Amygdala (tissue), 56 donors: ENCODE data around the gene AGFG2.
"Not testable (repeated sequence)": the region's sequence is repeated elsewhere in the genome, so short reads cannot be mapped to it uniquely, and the experiment has no call there.

Experiments
- DNase-seq, 56 donors: peaks; one replicate each; lab custom pipeline; 2025; lab: John Stamatoyannopoulos, UW

AGFG2 gene

GRCh38 chr7:100538654-100539435 lies at the start of gene AGFG2:
AGFG2 (plus strand) TSS chr7:100539203; CDS start chr7:100539347, 144 bp downstream.
- DNase-seq = peak; percentile 69 to 100 (median 100)

- DNase-seq = peak in 54 of 56 donors; percentile 32 to 97 (median 87)
Measured at GRCh38 chr7:100489824-100490223, 49.2 kb upstream of the AGFG2 start.

GRCh38 chr7:100490483-100491191 lies 48.4 kb upstream of the AGFG2 start:
- no peak for DNase-seq

GRCh38 chr7:100491192-100491578 lies 47.8 kb upstream of the AGFG2 start:
- DNase-seq = no peak

GRCh38 chr7:100492738-100493475 lies 46.1 kb upstream of the AGFG2 start:
- DNase-seq = no peak

GRCh38 chr7:100493476-100494264 lies 45.3 kb upstream of the AGFG2 start:
- DNase-seq = peak in 37 of 56 donors; percentile 17 to 76 (median 47)

- no peak for DNase-seq
Measured at GRCh38 chr7:100496509-100496908, 42.5 kb upstream of the AGFG2 start.

GRCh38 chr7:100500743-100501142 lies 38.3 kb upstream of the AGFG2 start:
- not testable (repeated sequence) for DNase-seq

GRCh38 chr7:100504031-100504430 lies 35.0 kb upstream of the AGFG2 start:
- DNase-seq = not testable (repeated sequence)

- DNase-seq = no peak
Measured at GRCh38 chr7:100504887-100505611, 34.0 kb upstream of the AGFG2 start.

- DNase-seq = no peak
Measured at GRCh38 chr7:100506356-100506923, 32.6 kb upstream of the AGFG2 start.

- peak in 3 of 56 donors; percentile 4 to 25 (median 16) for DNase-seq
Measured at GRCh38 chr7:100509231-100509630, 29.8 kb upstream of the AGFG2 start.

- no peak for DNase-seq
Measured at GRCh38 chr7:100510437-100511239, 28.4 kb upstream of the AGFG2 start.

- DNase-seq = no peak
Measured at GRCh38 chr7:100513212-100513810, 25.7 kb upstream of the AGFG2 start.

- no peak for DNase-seq
Measured at GRCh38 chr7:100515072-100515532, 23.9 kb upstream of the AGFG2 start.

GRCh38 chr7:100516135-100516812 lies 22.7 kb upstream of the AGFG2 start:
- no peak for DNase-seq

GRCh38 chr7:100517305-100517704 lies 21.7 kb upstream of the AGFG2 start:
- no peak for DNase-seq
